GM04503 (cell line): ENCODE data around the gene C10orf90.
A peak's percentile ranks its signal among the peaks of the same experiment; 100 is the strongest.

ENCODE experiments used
- DNase-seq: peaks from one replicate; pipeline ENCODE4 v3.0.0-alpha.2; 2012; ENCODE audit warnings: low read depth

The C10orf90 gene

GRCh38 chr10:126634911-126635310, 35.6 kb downstream of the C10orf90 start:
- DNase-seq, result peak; percentile 52

- no peak for DNase-seq
Measured at GRCh38 chr10:126634347-126634746, 36.1 kb downstream of the C10orf90 start.

- DNase-seq, result no peak
Measured at GRCh38 chr10:126632705-126633104, 37.8 kb downstream of the C10orf90 start.

DNA sequence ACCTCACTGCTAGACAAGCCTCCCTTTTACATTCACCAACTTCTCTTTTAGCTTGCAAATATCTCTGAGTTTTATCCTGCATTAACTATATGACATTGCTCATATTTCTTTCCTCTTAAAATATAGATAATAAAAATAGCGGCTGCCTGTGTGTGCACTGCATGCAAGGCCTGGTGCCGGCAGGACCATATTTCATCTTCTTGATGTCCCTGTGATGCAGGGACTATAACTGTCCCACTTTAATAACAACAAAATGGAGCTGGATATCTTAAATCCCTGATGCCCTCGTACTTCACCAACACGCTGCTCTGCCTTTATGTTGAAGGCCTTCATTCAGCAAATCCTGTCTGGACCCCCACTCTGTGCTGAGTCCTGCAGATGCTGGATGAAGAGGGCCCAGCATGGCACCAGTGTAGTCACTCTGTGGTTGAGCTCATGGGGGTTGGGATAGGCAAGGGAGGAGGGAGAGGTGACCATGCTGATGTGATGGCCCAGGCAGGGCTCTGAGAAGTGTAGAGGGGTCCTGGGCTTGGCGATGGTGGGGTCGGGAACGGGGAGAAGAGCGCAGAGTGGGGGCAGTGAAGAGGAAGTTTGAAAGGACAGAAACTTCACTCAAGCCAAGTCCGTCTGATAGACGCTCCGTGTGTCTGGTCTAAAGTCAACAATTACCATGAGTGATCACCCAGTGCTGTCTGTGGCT, 40.4 kb downstream of the C10orf90 start:
- DNase-seq, result no peak

- no peak for DNase-seq
Measured at GRCh38 chr10:126628746-126629145, 41.7 kb downstream of the C10orf90 start.

DNA sequence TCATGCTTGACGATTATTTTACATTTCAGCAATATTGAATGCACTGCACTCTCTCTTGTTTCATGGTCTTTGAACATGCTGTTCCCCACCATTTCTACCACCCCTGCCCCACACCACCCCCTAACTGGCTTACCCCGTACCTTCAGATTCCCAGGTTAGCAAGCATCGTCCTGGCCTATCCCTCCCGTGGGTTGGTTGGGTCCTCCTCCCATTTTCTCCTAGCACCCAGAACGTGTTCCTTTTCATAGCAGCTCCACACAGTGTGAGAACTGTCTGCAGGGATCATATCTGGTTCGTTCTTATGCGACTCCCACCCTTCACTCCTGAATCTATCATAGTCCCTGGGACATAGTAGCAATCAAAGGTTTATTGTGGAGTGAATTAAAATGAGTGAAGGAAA, 48.6 kb downstream of the C10orf90 start:
- DNase-seq, result no peak

DNA sequence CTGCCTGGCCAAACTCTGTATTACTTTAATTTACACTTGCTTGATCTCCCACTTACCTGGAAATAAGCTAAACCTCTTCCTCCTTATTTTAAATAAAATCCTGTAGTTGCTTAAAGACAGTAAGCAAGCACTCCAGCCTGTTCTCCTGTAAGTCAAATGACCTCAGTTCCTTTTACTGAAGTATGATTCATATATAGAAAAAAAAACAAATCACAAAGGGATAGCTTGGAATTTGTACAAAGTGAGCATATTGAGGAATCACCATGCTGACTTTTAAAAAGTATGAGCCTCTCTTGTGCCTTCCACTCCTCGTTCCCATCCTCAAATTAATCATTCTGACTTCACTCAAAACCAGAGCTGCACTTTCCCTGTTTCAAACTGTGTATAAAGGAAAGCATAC, 52.0 kb downstream of the C10orf90 start:
- no peak for DNase-seq

DNA sequence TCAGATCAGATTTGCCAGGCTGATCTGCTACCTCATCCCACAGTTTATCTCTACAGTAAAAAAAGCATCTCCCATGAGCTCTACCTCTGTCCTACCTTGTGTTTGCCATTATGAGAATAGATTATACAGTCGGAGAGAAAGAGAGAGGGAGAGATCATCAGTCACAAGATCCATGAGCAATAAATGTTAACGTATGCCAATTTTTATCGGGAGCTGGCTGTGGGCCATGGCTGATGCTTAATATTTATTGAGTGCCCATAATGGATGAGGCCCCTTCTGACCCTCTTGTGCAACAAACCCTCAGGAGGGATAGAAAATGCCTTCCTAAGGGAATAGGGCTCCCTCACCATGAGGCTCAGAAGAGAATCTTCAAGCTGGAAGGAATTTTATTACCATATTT, 52.8 kb downstream of the C10orf90 start:
- no peak for DNase-seq

DNA sequence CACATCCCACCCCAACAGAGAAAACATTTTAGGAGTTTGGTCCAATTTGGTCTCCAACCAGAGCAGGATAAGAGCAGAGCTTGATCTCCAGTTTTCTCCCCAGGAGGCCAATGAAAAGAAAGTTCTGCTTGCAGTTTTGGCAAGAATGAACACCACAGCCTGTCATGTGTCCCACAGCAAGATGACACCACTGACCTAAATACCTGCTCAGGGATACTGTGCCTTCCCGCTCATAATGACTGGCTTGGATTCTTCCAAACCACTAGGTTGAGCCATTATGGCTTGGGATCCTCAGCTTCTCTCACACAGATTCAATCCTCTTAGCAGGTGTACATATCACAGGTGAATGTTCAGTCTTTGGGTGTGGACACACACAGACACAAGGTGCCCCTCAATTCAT, 53.3 kb downstream of the C10orf90 start:
- no peak for DNase-seq

DNA sequence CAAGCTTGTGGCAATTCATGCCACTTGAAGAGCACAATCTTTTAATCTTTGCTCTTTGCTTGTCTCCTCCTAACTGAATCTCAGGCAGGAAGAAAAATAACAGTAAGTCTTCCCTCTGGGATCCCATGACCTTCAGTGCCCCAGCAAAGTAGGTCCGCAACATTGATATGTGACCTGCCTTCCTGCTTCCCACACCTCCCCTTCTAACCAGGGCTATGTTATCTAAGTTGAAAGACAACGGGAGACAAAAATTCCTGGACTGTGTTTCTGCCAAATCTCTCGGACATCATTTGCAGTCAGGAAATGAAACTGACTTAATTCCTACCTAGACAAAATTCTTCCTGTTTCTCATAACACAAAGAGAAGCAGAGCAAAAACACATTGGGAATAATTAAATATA, 53.8 kb downstream of the C10orf90 start:
- no peak for DNase-seq

- no peak for DNase-seq
Measured at GRCh38 chr10:126611303-126611702, 59.2 kb downstream of the C10orf90 start.

GRCh38 chr10:126609566-126609965, 60.9 kb downstream of the C10orf90 start:
- no peak for DNase-seq

- DNase-seq, result no peak
Measured at GRCh38 chr10:126599949-126600682, 70.4 kb downstream of the C10orf90 start.

GRCh38 chr10:126598009-126598408, 72.5 kb downstream of the C10orf90 start:
- DNase-seq, result no peak

DNA sequence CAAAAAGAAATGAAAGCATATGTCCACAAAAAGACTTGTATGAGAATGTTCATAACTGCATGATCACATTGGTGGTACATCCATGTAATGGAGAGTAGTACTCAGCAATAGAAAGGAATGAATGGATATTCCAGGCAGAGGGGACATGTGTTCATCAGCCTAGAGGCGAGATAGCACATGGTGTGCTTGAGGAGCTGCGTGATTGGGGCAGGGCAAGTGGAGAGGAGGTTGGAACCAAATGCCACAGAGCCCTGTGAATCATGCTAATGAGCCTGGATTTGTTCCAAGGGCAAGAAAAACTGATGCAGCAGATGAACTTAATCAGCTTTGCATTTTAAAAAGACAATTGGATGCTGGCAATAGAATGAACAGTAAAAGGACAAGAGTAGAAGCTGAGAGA, 73.3 kb downstream of the C10orf90 start:
- no peak for DNase-seq

DNA sequence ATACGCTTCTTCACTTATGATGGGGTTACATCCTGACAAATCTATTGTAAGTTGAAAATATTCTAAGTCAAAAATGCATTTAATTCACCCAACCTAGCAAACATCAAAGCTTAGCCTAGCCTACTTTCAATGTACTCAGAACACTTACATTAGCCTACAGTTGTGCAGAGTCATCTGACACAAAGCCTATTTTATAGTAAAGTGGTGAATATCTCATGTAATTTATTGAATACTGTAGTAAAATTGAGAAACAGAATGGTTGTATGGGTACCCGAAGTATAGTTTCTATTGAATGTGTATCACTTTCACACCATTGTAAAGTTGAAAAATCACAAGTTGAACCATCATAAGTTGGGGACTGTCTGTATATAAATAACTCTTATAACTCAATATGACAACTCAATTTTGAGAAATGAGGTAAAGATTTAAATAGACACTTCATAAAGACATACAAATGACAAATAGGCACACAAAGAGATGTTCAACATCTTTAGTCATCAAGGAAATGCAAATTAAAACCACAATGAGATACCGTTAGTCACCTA, 73.9 kb downstream of the C10orf90 start:
- DNase-seq, result no peak

- no peak for DNase-seq
Measured at GRCh38 chr10:126595160-126595559, 75.3 kb downstream of the C10orf90 start.

DNA sequence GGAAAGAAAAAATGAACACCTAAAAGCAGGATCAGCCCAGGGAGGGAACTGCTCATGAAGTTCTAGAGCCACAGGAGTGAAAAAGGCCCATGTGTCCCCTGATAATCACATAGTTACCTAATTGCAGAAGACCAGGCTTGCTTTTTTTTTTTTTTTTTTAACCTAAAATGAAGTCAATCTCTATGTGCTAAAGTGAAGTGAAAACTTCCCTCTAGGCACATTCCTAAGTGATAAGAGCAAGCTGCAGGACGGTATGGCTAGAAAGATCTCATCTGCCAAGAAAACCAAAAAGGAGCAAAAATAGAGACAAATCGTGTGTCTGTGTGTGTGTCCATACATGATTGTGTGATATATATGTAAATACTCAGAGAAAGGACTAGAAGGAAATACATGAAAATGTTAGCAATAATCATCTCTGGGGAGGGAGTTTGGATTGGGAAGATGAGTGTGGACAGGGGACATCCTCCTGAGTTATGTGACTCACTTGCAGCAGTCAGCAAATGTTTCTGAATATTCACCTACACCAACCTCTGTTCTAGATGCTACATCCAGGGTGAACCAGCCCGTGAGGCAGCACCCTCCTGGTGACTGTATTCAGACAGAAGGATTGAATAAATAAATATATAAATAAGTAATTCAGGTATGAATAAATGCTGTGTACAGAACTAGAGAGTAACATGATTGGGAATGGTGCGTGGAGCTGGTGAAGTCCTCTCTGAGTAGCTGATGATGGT, 76.4 kb downstream of the C10orf90 start:
- no peak for DNase-seq

DNA sequence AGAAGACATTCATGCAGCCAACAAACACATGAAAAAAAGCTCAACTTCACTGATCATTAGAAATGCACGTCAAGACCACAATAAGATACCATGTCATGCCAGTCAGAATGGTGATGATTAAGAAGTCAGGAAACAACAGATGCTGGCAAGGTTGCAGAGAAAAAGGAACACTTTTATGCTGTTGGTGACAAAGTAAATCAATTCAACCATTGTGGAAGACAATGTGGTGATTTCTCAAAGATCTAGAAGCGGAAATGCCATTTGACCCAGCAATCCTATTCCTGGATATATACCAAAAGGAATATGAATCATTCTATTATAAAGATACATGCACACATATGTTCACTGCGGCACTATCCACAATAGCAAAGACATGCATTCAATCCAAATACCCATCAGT, 77.6 kb downstream of the C10orf90 start:
- DNase-seq, result no peak

DNA sequence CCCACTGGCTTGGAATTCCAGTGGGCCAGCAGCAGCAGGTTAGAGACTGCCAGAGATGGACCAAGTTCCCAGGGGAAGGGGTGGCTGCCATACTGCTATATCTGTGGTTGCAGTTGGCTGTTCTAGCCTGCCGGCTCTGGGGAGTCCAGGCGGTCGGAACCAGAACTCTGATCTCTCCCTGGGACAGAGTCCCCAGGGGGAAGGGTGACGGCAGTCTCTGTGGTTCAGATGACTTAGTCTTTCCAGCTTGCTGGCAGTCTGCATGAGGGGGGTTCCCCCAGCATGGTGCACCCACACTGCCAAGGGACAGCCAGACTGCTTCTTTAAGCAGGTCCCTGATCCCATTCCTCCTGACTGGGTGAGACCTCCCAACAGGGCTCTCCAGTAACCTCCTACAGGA, 82.5 kb downstream of the C10orf90 start:
- no peak for DNase-seq

- no peak for DNase-seq
Measured at GRCh38 chr10:126586878-126587277, 83.6 kb downstream of the C10orf90 start.

- no peak for DNase-seq
Measured at GRCh38 chr10:126586128-126586527, 84.4 kb downstream of the C10orf90 start.
